ENCODE results near the gene CIDEB. TPM values are rescaled to one million over a fixed set of nuclear protein-coding genes. Genes with fewer than 3 reads are reported as not detected.

Gene CIDEB
- total RNA-seq, 1 experiment from 2014 or later: not detected

- Histone ChIP-seq H3K23ac (ENCODE audit: insufficient read length, low read depth, low read length) (no peak overlapping the region), H3K27ac (ENCODE audit: insufficient read length, low read depth, low read length) (no peak overlapping the region), H2AFZ (ENCODE audit: low read length) (no peak overlapping the region), H3K79me2 (ENCODE audit: insufficient read depth, low read length) (no peaks in the 10 kb centered on the region), H3K9me3 (ENCODE audit: control insufficient read depth, low read depth, low read length) (no peaks in the 10 kb centered on the region), H4K91ac (ENCODE audit: insufficient read length, low read depth, low read length) (no peak overlapping the region), H3K4me1 (ENCODE audit: insufficient read depth, low read length) (no peaks in the 10 kb centered on the region), H3K56ac (ENCODE audit: insufficient read length, low read depth, low read length) (no peak overlapping the region), H3K4ac (ENCODE audit: low read depth, low read length) (no peak overlapping the region), H2BK12ac (ENCODE audit: insufficient read length, low read depth, low read length) (no peak overlapping the region), H3K4me2 (ENCODE audit: insufficient read depth, insufficient read length, low read length) (no peak overlapping the region), H3K14ac (ENCODE audit: insufficient read depth, low read length) (no peak overlapping the region), H2BK20ac (ENCODE audit: low read depth, low read length, poor library complexity, severe bottlenecking) (no peak overlapping the region), H4K8ac (replicated peaks; ENCODE audit: insufficient read length, low read depth, low read length) (no peak overlapping the region), H3K23me2 (ENCODE audit: insufficient read length, low read depth, low read length, poor library complexity, severe bottlenecking) (no peaks in the 10 kb centered on the region), H3K79me1 (ENCODE audit: insufficient read depth, low read depth, low read length, poor library complexity, severe bottlenecking) (no peaks in the 10 kb centered on the region), H3K27me3 (ENCODE audit: insufficient read depth, low read length) (no peaks in the 10 kb centered on the region), H3T11ph (ENCODE audit: low read length) (no peak overlapping the region), H4K5ac (ENCODE audit: insufficient read length, low read depth, low read length) (no peak overlapping the region), H2BK120ac (ENCODE audit: low read depth, low read length, poor library complexity, severe bottlenecking) (no peak overlapping the region), H3K18ac (ENCODE audit: insufficient read length, low read depth, low read length) (no peak overlapping the region), H2AK5ac (ENCODE audit: insufficient read length, low read length) (no peak overlapping the region), H4K20me1 (ENCODE audit: control insufficient read depth, insufficient read depth, insufficient read length) (no peaks in the 10 kb centered on the region), H2BK5ac (ENCODE audit: insufficient read length, low read length) (no peak overlapping the region), H3K9ac (ENCODE audit: extremely low read depth, insufficient read length, low read length) (no peak overlapping the region), H2BK15ac (ENCODE audit: low read depth, low read length) (no peak overlapping the region)
- no peak for DNase-seq
- no peaks in the 10 kb centered on the region for H3K9me3 Mint-ChIP-seq
- no peaks in the 10 kb centered on the region for H3K27me3 Mint-ChIP-seq (ENCODE audit: low read depth)
- no CpG with 5 or more reads among the region's 11 CpGs for WGBS (ENCODE audit: extremely low coverage, insufficient read length, low lambda C conversion rate)
- no peak overlapping the region for H3K4me3 Mint-ChIP-seq
- 0 out of 7 replicates have a peak overlapping the region, but pooled peaks of 1 of the 3 experiments have one; percentile 50 for H3K27ac Mint-ChIP-seq
- H3K36me3 Mint-ChIP-seq (ENCODE audit: insufficient read depth in 1 of 3, low read depth in 3 of 3): no peaks in the 10 kb centered on the region
- H3K4me1 Mint-ChIP-seq: peaks cover 2 to 12% of the 10 kb centered on the region in 2 experiments; a peak in 2 of 4 replicates
- no peak for TF ChIP-seq CTCF (conservative IDR thresholded peaks at IDR 0.05)
Measured at GRCh38 chr14:24277606-24278321, 30.0 kb downstream of the CIDEB start.
